Right renal cortex interstitium (tissue), 3 donors: ENCODE data around the gene IL1RAPL1. TPM values are rescaled to one million over a fixed set of nuclear protein-coding genes. Genes with fewer than 3 reads are reported as not detected.

Experiments used
- DNase-seq, 3 donors: peaks; one replicate each; pipeline ENCODE4 v3.0.0-alpha.2; 2013; ENCODE audit warnings: low read depth in 3 of 3, low spot score in 2 of 3
- polyA plus RNA-seq, 3 donors: library from polyadenylated mRNA; unstranded; fragments of 120-200 nt; gene quantifications; one replicate each; pipeline ENCODE4 v1.2.1, GENCODE V29; 2013; ENCODE audit not compliant: insufficient read length in 3 of 3

IL1RAPL1 gene
- polyA plus RNA-seq, 3 donors = 2.3 to 3.6 (median 2.7) TPM

- no peak for DNase-seq
These were observed 1353.5 kb downstream of the IL1RAPL1 start for GRCh38 chrX:29940750-29941149.

DNA sequence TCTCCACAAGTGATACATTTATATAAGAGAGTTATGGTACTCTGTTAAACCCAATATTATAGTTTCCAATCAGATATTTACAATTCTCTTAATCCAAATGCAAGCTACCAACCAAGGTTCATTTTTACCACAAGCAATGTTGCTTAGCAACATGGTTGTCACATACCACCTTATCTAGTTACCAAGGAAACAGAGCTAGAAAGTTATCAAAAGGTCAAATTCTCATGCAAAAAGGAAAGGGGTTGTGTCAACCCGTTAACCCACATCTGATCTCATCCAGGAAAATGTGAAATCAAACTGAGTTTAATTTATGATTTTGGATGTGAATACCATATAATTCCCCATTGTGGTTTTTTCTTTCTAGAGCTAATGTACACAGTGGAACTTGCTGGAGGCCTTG lies 1354.0 kb downstream of the IL1RAPL1 start:
- DNase-seq = no peak

DNA sequence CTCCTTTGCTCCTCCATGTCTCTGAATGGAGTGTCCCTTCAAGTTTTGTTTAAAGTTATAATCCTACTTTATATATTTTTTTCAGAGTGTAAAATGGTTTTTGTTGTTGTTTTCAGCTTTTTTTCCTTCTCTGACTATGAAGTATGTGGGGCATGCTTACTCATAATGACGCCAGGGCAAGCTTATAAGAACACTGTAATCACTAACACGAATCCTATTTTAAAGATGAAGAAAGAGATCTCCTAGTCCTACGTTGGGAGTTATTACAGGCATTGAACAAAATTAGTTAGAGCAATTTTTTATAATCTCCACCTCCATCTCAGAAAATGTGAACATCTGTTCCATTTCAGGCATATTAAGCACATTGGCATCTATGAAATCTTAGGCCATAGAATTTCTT lies 1360.0 kb downstream of the IL1RAPL1 start:
- no peak for DNase-seq

DNA sequence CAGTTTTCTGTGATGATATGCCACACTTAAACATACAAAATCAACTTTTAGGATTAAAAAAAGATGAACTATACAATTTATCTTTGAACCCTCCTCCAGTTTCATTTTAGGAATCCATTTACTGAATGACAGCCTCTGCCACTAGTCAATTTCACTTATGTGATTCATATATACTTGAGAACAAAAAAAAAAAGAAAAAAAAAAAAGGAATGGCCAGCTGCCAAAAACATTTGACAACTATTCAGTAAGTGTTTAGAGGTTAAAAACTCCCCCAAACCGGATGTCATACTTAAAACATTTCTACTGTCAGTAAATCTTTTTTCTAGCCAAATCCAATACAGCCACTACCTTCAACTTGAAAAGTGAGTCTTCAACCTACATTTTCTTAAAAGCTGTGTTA lies 1361.4 kb downstream of the IL1RAPL1 start:
- no peak for DNase-seq

DNA sequence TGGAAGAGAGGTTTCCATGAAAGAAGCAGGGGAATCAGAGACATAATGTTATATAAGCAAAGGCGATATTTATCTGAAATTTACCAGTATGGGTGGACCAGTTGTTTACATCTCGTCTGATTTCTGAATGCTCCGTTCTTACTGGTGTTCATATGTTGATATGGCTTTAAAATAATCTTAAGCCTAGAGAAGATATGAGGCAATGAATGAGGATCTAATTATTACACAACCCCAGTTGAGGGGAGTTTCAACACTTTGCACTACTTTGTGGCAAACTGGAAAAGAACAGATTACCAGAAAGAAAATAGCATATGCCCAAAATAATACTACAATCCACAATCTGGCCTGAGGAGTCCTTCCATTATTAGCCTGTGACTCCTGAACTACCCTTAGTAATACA lies 1364.8 kb downstream of the IL1RAPL1 start:
- no peak for DNase-seq

DNA sequence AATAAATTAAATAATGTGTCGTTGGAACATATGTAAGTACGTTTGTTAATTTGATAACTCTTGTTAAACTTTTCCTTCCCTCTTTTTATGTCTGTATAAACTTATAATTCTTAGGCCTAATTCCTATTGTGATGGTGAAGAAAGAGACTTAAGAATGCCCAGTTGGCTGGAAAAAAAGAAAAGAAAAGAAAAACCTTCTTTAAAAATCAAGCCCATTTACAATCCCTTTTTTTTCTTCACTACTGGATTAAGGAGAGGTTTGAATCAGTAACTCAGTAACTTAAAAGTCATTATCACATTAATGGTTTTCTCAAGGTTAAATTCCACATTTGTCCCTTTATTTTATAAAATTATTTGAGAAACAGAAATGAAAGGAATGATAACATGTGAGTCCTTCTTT lies 1374.8 kb downstream of the IL1RAPL1 start:
- DNase-seq = no peak

GRCh38 chrX:29965634-29966033 lies 1378.4 kb downstream of the IL1RAPL1 start:
- DNase-seq = no peak

DNA sequence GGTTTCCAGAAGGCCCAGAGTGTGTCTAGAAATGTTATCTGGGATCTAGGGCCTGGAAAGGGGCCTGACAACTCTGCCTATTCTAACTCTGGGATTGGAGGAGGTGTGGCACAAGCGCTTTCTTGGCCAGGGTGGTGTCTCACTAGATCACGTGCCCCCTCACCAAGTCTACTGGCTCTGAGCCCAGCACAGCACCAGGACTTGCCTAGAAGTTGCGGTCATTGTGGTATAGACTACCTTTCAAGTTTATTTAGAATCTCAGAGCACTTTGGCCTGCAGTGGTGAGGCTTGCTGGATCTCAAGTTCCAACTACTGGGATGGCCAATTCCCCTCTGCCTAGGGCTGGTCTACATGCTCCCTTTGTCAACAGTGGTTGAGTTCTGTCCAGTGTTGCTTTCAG lies 1404.8 kb downstream of the IL1RAPL1 start:
- DNase-seq = no peak

DNA sequence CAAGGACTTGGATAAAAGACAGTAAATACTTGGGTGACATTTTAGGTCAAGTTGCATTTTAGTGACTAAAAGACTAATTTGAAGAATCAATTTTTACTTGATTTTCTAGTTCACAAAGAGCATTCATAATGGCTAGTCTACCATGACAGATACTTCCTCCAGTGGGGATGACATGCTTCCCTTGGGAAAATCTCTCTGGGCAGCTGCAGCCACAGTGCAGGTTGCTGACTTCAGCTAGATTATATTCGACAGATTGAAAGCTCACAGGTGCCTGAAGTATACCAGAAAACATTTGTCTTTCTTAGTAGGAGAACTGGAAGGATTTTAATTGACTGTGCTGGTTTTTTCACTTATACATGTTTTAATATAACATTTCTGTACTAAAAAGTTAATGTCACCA lies 1418.6 kb downstream of the IL1RAPL1 start:
- no peak for DNase-seq
